ENCODE results near the gene CFDP1. TPM values are rescaled to one million over a fixed set of nuclear protein-coding genes. Genes with fewer than 3 reads are reported as not detected.

CFDP1 gene
- total RNA-seq (2022) (71.6 and 77.6 TPM in 2 replicates), Bru-seq, nascent RNA (percentile 84 among the genes with signal in this experiment), BruChase-seq, experiment 1, labeled RNA remaining after a 2-hour chase (percentile 85 among the genes with signal in this experiment), BruChase-seq, experiment 2, labeled RNA remaining after a 6-hour chase (percentile 85 among the genes with signal in this experiment)
- long read RNA-seq, transcript CFDP1-201 (7 exons, 1,275 nt): major isoform, 75 of 98 reads
- long read RNA-seq, partial matches to known transcripts: 4 of 98 reads
- long read RNA-seq, other reads (novel, unspliced or antisense): 16 of 98 reads

DNA sequence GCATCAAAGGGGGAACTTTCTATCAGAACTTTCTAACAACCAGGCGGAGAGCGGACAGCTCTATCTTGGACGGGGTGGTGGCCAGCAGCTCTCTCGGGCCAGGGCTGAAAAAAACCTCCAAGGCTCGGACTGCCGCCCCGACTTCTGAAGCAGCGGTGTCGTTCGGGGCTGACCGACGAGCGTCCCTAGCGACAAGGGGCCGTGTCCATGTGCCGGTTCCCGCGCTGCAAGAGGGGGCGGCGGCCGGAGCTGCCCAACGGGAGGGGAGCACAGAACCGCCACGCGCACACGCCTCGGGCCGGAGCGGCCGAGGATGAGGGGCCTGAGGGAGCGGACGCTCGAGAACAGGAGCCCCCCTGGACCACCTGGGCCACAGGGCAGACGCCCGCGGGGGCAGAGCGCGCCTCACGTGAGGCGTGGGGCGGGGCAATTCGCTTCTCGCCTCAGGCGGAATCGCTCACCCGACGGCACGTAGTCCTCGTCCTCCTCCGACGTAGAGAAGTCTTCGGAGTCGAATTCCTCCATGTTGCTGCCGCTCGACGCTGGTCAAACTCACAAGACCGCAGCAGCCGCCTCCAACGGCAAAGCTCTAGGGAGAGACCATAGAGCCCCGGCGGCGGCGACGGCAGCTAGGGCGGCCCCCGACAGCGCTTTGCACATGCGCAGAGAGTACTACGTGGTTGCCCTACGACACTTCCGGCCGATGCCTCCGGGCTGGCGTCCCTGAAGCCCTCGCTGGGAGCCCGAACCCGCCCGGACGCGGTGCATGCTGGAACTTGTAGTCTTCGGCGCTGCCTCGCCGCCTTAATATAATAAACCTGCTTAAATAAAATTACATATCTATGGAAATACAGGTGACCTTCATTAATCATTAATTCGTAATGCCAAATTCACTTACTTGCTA lies at the start of gene CFDP1:
CFDP1 (minus strand) TSS at position 676 of the 904 bp plus-strand sequence; CDS start at position 525, 151 bp downstream.
- TSS peak; percentile 43 for BruUV-seq (replicated peaks)
- Histone ChIP-seq H3K9me3 (no peaks in the 10 kb centered on the region), H3K4me3 (ENCODE audit: low read depth, low read length) (peak within 1 kb of the TSS; percentile 81), H3K27me3 (replicated peaks; ENCODE audit: control insufficient read depth, insufficient read depth, low read length) (no peaks in the 10 kb centered on the region), H3K36me3 (ENCODE audit: control insufficient read depth, insufficient read depth, low read length) (no peaks in the 10 kb centered on the region), H3K4me1 (no peaks in the 10 kb centered on the region)
- Mint-ChIP-seq H3K4me3 (ENCODE audit: unreplicated experiment) (peak within 1 kb of the TSS; percentile 81), H3K36me3 (ENCODE audit: insufficient read depth, unreplicated experiment) (peaks cover 46% of the 10 kb centered on the region), H3K4me1 (ENCODE audit: low read depth, unreplicated experiment) (peaks cover 14% of the 10 kb centered on the region), H3K9me3 (ENCODE audit: unreplicated experiment) (no peaks in the 10 kb centered on the region), H3K27ac (ENCODE audit: unreplicated experiment) (peak within 1 kb of the TSS; percentile 88), H3K27me3 (ENCODE audit: insufficient read depth, unreplicated experiment) (no peaks in the 10 kb centered on the region)
- CTCF ChIA-PET: interaction anchor here (0.6 to 2.3 kb wide), 5 partner anchors 10 to 123 kb away, joined by 3 to 15 read pairs (median 3); partner anchors contain the start of genes CHST6, TMEM170A and TMEM231
- DNase-seq: peak; percentile 96 to 97
- POLR2A ChIA-PET: interaction anchor here (0.6 to 1.8 kb wide), 8 partner anchors 31 to 1290 kb away, joined by 3 to 10 read pairs (median 5); partner anchors contain the start of gene WDR59
- TF ChIP-seq, protein P1, sequence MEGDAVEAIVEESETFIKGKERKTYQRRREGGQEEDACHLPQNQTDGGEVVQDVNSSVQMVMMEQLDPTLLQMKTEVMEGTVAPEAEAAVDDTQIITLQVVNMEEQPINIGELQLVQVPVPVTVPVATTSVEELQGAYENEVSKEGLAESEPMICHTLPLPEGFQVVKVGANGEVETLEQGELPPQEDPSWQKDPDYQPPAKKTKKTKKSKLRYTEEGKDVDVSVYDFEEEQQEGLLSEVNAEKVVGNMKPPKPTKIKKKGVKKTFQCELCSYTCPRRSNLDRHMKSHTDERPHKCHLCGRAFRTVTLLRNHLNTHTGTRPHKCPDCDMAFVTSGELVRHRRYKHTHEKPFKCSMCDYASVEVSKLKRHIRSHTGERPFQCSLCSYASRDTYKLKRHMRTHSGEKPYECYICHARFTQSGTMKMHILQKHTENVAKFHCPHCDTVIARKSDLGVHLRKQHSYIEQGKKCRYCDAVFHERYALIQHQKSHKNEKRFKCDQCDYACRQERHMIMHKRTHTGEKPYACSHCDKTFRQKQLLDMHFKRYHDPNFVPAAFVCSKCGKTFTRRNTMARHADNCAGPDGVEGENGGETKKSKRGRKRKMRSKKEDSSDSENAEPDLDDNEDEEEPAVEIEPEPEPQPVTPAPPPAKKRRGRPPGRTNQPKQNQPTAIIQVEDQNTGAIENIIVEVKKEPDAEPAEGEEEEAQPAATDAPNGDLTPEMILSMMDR (IDR thresholded peaks at IDR 0.05; ENCODE audit: insufficient read depth in 1 of 2, low read depth in 1 of 2, low read length in 1 of 2, severe bottlenecking in 1 of 2, unreplicated experiment in 1 of 2): peak in 1 of 2 experiments; percentile 13
- intact Hi-C loops (cut with micrococcal nuclease; ENCODE audit: unreplicated experiment): loop anchor here (1.0 kb wide), 2 partner anchors 31 to 192 kb away; partner anchors contain the start of gene TMEM170A

DNA sequence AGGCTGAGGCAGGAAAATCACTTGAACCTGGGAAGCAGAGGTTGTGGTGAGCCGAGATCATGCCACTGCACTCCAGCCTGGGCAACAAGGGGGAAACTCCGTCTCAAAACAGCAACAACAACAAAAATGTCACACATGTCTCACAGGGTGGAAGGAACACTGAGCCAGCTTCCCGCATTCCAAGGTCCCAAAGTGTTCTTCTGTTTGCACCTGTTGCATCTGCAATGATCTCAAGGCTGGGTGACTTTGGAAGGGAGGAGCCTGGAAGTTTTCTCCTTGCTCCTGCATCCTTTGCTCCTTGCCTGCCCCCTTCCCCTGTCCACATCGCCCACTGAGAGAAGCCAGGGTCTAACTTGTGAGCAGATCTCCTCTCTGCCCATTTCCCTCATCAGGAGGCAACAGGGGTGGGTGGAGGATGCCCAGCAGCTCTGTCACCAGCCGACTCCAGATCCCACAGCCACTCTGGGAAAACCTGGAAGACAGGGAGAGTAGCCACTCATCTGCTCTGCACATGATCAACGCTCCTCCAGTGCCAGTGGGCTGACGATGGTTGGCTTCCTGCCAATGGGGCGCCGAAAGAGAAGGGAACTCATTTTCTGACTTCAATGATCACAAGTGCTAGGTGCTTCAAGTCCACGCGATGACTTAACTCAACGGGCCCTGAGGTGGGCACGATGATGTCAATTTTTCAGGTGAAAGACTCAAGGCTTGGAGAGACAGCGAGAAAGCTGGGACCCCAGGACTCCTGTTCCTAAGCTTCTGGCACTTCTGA lies 49.3 kb upstream of the CFDP1 start:
- POLR2A ChIA-PET: no interaction called here
- Histone ChIP-seq H3K4me3 (ENCODE audit: low read depth, low read length) (no peak overlapping the region), H3K9me3 (no peaks in the 10 kb centered on the region), H3K36me3 (ENCODE audit: control insufficient read depth, insufficient read depth, low read length) (no peaks in the 10 kb centered on the region), H3K27me3 (replicated peaks; ENCODE audit: control insufficient read depth, insufficient read depth, low read length) (no peaks in the 10 kb centered on the region), H3K4me1 (peaks cover 7% of the 10 kb centered on the region; the same call in 1 of the 2 replicates)
- intact Hi-C loops (cut with micrococcal nuclease; ENCODE audit: unreplicated experiment): no loop called here
- Mint-ChIP-seq H3K4me3 (ENCODE audit: unreplicated experiment) (no peak overlapping the region), H3K9me3 (ENCODE audit: unreplicated experiment) (no peaks in the 10 kb centered on the region), H3K36me3 (ENCODE audit: insufficient read depth, unreplicated experiment) (no peaks in the 10 kb centered on the region), H3K4me1 (ENCODE audit: low read depth, unreplicated experiment) (no peaks in the 10 kb centered on the region), H3K27ac (ENCODE audit: unreplicated experiment) (no peak overlapping the region), H3K27me3 (ENCODE audit: insufficient read depth, unreplicated experiment) (no peaks in the 10 kb centered on the region)
- TF ChIP-seq, protein P1 (IDR thresholded peaks at IDR 0.05; ENCODE audit: insufficient read depth in 1 of 2, low read depth in 1 of 2, low read length in 1 of 2, severe bottlenecking in 1 of 2, unreplicated experiment in 1 of 2): no peak
- CTCF ChIA-PET: no interaction called here
- BruUV-seq (replicated peaks): no TSS peak
- no peak for DNase-seq

All from Caco-2 (cell line).